Esophagus squamous epithelium (tissue), 4 donors: ENCODE measurements around the gene APPBP2.

Experiments used
- CTCF ChIP-seq, 6 experiments: fragments of 450-650 bp in 4 of 6; fragments of 200-600 bp in 2 of 6; sonication (generic) in 2 of 6; IDR thresholded peaks; one replicate each; pipeline ENCODE4 v1.5.1; 2016 to 2019; ENCODE audit warnings: antibody characterized with exemption in 6 of 6, mild to moderate bottlenecking in 4 of 6, moderate library complexity in 4 of 6
- POLR2A ChIP-seq, 4 donors: fragments of 450-650 bp; IDR thresholded peaks; one replicate each; pipeline ENCODE4 v1.6.1; 2017; ENCODE audit warnings: antibody characterized with exemption in 4 of 4, mild to moderate bottlenecking in 4 of 4, moderate library complexity in 3 of 4

GRCh38 chr17:60421273-60422161 lies 104.5 kb downstream of the APPBP2 start:
- peak; percentile 69 to 95 (median 88) for TF ChIP-seq CTCF (IDR thresholded peaks at IDR 0.05)
- no peak for TF ChIP-seq POLR2A (IDR thresholded peaks at IDR 0.05)
